ENCODE results near the gene SDC3. TPM values are rescaled to one million over a fixed set of nuclear protein-coding genes. Genes with fewer than 3 reads are reported as not detected.
"Not testable (repeated sequence)": the region's sequence is repeated elsewhere in the genome, so short reads cannot be mapped to it uniquely, and the experiment has no call there.

The SDC3 gene
- total RNA-seq, 4 donors from 2014 or later: 47.1 to 78.9 (median 64.2) TPM

GRCh38 chr1:30868833-30869435 lies 39.6 kb downstream of the SDC3 start:
- peak overlapping the region in 2 of 4 donors; percentile 56 to 83 for H3K27ac ChIP-seq
- TF ChIP-seq CTCF (IDR thresholded peaks at IDR 0.05) (no peak), POLR2A (IDR thresholded peaks at IDR 0.05) (no peak), EP300 (IDR thresholded peaks at IDR 0.05) (no peak)
- no peak for DNase-seq (ENCODE audit: low spot score in 2 of 2)
- 82 to 90% methylated on average over 13 of the region's 13 CpGs for WGBS, 2 donors
- H3K9me3 ChIP-seq: peaks cover 0 to 22% (median 0%) of the 10 kb centered on the region in 4 donors
- H3K4me1 ChIP-seq: peaks cover 0 to 28% (median 9%) of the 10 kb centered on the region in 4 donors
- no peaks in the 10 kb centered on the region for H3K27me3 ChIP-seq
- H3K4me3 ChIP-seq: no peak overlapping the region
- peaks cover 4 to 44% (median 4%) of the 10 kb centered on the region in 3 donors for H3K36me3 ChIP-seq

GRCh38 chr1:30868057-30868456 lies 40.5 kb downstream of the SDC3 start:
- not testable (repeated sequence) for DNase-seq (ENCODE audit: low spot score in 2 of 2); H3K4me3 ChIP-seq; H3K27me3 ChIP-seq
- Histone ChIP-seq H3K36me3 (peaks cover 2 to 35% (median 4%) of the 10 kb centered on the region in 3 donors), H3K4me1 (peaks cover 0 to 28% (median 9%) of the 10 kb centered on the region in 4 donors), H3K9me3 (peaks cover 0 to 14% (median 0%) of the 10 kb centered on the region in 4 donors), H3K27ac (peak overlapping the region in 3 of 4 donors; percentile 48 to 83 (median 56))
- 85 to 91% methylated on average over 4 of the region's 4 CpGs for WGBS, 2 donors

- peaks cover 0 to 28% (median 9%) of the 10 kb centered on the region in 4 donors for H3K4me1 ChIP-seq
- H3K36me3 ChIP-seq: peaks cover 0 to 30% (median under 1%) of the 10 kb centered on the region in 3 donors
- TF ChIP-seq POLR2A (IDR thresholded peaks at IDR 0.05) (no peak), CTCF (IDR thresholded peaks at IDR 0.05) (no peak), EP300 (IDR thresholded peaks at IDR 0.05) (no peak)
- WGBS, 2 donors: 88 to 90% methylated on average over 4 of the region's 4 CpGs
- peaks cover 0 to 9% (median 0%) of the 10 kb centered on the region in 4 donors for H3K9me3 ChIP-seq
- H3K27me3 ChIP-seq: no peaks in the 10 kb centered on the region
- H3K27ac ChIP-seq: peak overlapping the region; percentile 23 to 83 (median 52)
- no peak for DNase-seq (ENCODE audit: low spot score in 2 of 2)
- no peak overlapping the region for H3K4me3 ChIP-seq
These were observed 41.0 kb downstream of the SDC3 start for GRCh38 chr1:30867537-30867936.

- 18 to 27% methylated on average over 3 of the region's 3 CpGs for WGBS, 2 donors
- Histone ChIP-seq H3K36me3 (peaks cover 0 to 21% (median 0%) of the 10 kb centered on the region in 3 donors), H3K4me1 (peaks cover 0 to 28% (median 9%) of the 10 kb centered on the region in 4 donors), H3K4me3 (no peak overlapping the region), H3K27me3 (no peaks in the 10 kb centered on the region), H3K27ac (peak overlapping the region; percentile 23 to 83 (median 52)), H3K9me3 (no peaks in the 10 kb centered on the region)
- TF ChIP-seq CTCF (IDR thresholded peaks at IDR 0.05): no peak
- peak; percentile 42 to 79 for TF ChIP-seq EP300 (IDR thresholded peaks at IDR 0.05)
- no peak for TF ChIP-seq POLR2A (IDR thresholded peaks at IDR 0.05)
- no peak for DNase-seq (ENCODE audit: low spot score in 2 of 2)
These were observed 42.0 kb downstream of the SDC3 start for GRCh38 chr1:30866594-30866993.

GRCh38 chr1:30864681-30865080 lies 43.9 kb downstream of the SDC3 start:
- no peaks in the 10 kb centered on the region for H3K9me3 ChIP-seq
- TF ChIP-seq CTCF (IDR thresholded peaks at IDR 0.05) (no peak), EP300 (IDR thresholded peaks at IDR 0.05) (peak in 1 of 2 donors; percentile 49)
- H3K4me3 ChIP-seq: no peak overlapping the region
- DNase-seq (ENCODE audit: low spot score in 2 of 2): no peak
- H3K27me3 ChIP-seq: no peaks in the 10 kb centered on the region
- peak overlapping the region in 3 of 4 donors; percentile 5 to 83 (median 68) for H3K27ac ChIP-seq
- H3K4me1 ChIP-seq: peaks cover 0 to 25% (median 9%) of the 10 kb centered on the region in 4 donors
- WGBS, 2 donors: 36 to 43% methylated on average over 7 of the region's 7 CpGs
- peaks cover 0 to 2% (median 0%) of the 10 kb centered on the region in 3 donors for H3K36me3 ChIP-seq
